Cardiac fibroblast (primary cell): ENCODE measurements around the gene TMEM208.

ENCODE experiments used
- DNase-seq, 2 donors: peaks; one replicate each; pipeline versions ENCODE4 v3.0.0 to v3.0.0-alpha.2; 2010; ENCODE audit warnings: low read depth in 2 of 2
- H3K4me3 ChIP-seq, 2 donors: replicated peaks in 1 of 2; 1 replicate in 1 of 2; 2 replicates in 1 of 2; pipeline ENCODE4 v1.5.1; 2011; ENCODE audit warnings: low read depth in 2 of 2, low read length in 2 of 2, mild to moderate bottlenecking in 2 of 2, moderate library complexity in 1 of 2
- CTCF ChIP-seq: IDR thresholded peaks from one replicate; pipeline ENCODE4 v1.5.1; 2011; ENCODE audit warnings: low read depth, mild to moderate bottlenecking, low read length, inconsistent platforms

Gene TMEM208

GRCh38 chr16:67228905-67229304, 2.0 kb downstream of the TMEM208 start:
- no peak for TF ChIP-seq CTCF
- no peak for DNase-seq
- H3K4me3 ChIP-seq: no peak overlapping the region

GRCh38 chr16:67229906-67230808, 3.2 kb downstream of the TMEM208 start:
- no peak overlapping the region for H3K4me3 ChIP-seq
- DNase-seq: no peak
- TF ChIP-seq CTCF: no peak

GRCh38 chr16:67230809-67231660, 4.1 kb downstream of the TMEM208 start:
- no peak for TF ChIP-seq CTCF
- H3K4me3 ChIP-seq: no peak overlapping the region
- no peak for DNase-seq

- DNase-seq: no peak
- no peak overlapping the region for H3K4me3 ChIP-seq
- TF ChIP-seq CTCF: no peak
Measured at GRCh38 chr16:67233596-67233995, 6.7 kb downstream of the TMEM208 start.

- no peak for TF ChIP-seq CTCF
- no peak overlapping the region for H3K4me3 ChIP-seq
- no peak for DNase-seq
Measured at GRCh38 chr16:67234180-67234597, 7.3 kb downstream of the TMEM208 start.

GRCh38 chr16:67235816-67236562, 9.1 kb downstream of the TMEM208 start:
- no peak overlapping the region for H3K4me3 ChIP-seq
- no peak for DNase-seq
- no peak for TF ChIP-seq CTCF
